ENCODE results near the gene PDZK1.
"Not testable (repeated sequence)": the region's sequence is repeated elsewhere in the genome, so short reads cannot be mapped to it uniquely, and the experiment has no call there.

PDZK1 gene

GRCh38 chr1:145656245-145656943, 50.8 kb downstream of the PDZK1 start:
- not testable (repeated sequence) for DNase-seq (ENCODE audit: low spot score)

- not testable (repeated sequence) for DNase-seq (ENCODE audit: low spot score)
These were observed 63.2 kb downstream of the PDZK1 start for GRCh38 chr1:145643990-145644389.

- DNase-seq (ENCODE audit: low spot score) = not testable (repeated sequence)
These were observed 65.3 kb downstream of the PDZK1 start for GRCh38 chr1:145641886-145642285.

GRCh38 chr1:145636237-145636636, 70.9 kb downstream of the PDZK1 start:
- not testable (repeated sequence) for DNase-seq (ENCODE audit: low spot score)

- not testable (repeated sequence) for DNase-seq (ENCODE audit: low spot score)
These were observed 85.0 kb downstream of the PDZK1 start for GRCh38 chr1:145622177-145622576.

Data from pons (tissue), 1 donor.